Measurements from ENCODE around the gene ANK2. TPM values are rescaled to one million over a fixed set of nuclear protein-coding genes. Genes with fewer than 3 reads are reported as not detected.

ANK2 gene
- total and polyA plus RNA-seq, 4 donors: 0.32 to 2.2 (median 1.0) TPM

- no peaks in the 10 kb centered on the region for H3K36me3 ChIP-seq (ENCODE audit: control insufficient read depth in 4 of 4, insufficient read depth in 3 of 4, low read depth in 1 of 4, low read length in 3 of 4)
- H3K9ac ChIP-seq (ENCODE audit: low read depth in 1 of 2, low read length in 2 of 2): no peak overlapping the region
- no peak for TF ChIP-seq ZBTB33 (IDR thresholded peaks at IDR 0.05)
- no peak for TF ChIP-seq FOXA1 (IDR thresholded peaks at IDR 0.05)
- no peak for TF ChIP-seq GABPA (IDR thresholded peaks at IDR 0.05 in 1 of 2, conservative IDR thresholded peaks at IDR 0.05 in 1 of 2)
- no peak for TF ChIP-seq EGR1 (IDR thresholded peaks at IDR 0.05; ENCODE audit: low read depth in 2 of 2)
- TF ChIP-seq YY1 (IDR thresholded peaks at IDR 0.05): no peak
- TF ChIP-seq HNF4G (IDR thresholded peaks at IDR 0.05): no peak
- no peak for TF ChIP-seq HNF4A (conservative IDR thresholded peaks at IDR 0.05)
- TF ChIP-seq REST (IDR thresholded peaks at IDR 0.05): no peak
- TF ChIP-seq NR2F2 (IDR thresholded peaks at IDR 0.05): no peak
- TF ChIP-seq, protein P1, sequence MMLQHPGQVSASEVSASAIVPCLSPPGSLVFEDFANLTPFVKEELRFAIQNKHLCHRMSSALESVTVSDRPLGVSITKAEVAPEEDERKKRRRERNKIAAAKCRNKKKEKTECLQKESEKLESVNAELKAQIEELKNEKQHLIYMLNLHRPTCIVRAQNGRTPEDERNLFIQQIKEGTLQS (IDR thresholded peaks at IDR 0.05): no peak
- no peak for TF ChIP-seq JUND (IDR thresholded peaks at IDR 0.05)
- TF ChIP-seq, protein P2, sequence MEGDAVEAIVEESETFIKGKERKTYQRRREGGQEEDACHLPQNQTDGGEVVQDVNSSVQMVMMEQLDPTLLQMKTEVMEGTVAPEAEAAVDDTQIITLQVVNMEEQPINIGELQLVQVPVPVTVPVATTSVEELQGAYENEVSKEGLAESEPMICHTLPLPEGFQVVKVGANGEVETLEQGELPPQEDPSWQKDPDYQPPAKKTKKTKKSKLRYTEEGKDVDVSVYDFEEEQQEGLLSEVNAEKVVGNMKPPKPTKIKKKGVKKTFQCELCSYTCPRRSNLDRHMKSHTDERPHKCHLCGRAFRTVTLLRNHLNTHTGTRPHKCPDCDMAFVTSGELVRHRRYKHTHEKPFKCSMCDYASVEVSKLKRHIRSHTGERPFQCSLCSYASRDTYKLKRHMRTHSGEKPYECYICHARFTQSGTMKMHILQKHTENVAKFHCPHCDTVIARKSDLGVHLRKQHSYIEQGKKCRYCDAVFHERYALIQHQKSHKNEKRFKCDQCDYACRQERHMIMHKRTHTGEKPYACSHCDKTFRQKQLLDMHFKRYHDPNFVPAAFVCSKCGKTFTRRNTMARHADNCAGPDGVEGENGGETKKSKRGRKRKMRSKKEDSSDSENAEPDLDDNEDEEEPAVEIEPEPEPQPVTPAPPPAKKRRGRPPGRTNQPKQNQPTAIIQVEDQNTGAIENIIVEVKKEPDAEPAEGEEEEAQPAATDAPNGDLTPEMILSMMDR (IDR thresholded peaks at IDR 0.05; ENCODE audit: low read depth, low read length, missing input control): no peak
- TF ChIP-seq SP1 (IDR thresholded peaks at IDR 0.05): no peak
- TF ChIP-seq FOXA2 (IDR thresholded peaks at IDR 0.05): no peak
- no peak for TF ChIP-seq RAD21 (IDR thresholded peaks at IDR 0.05)
- TF ChIP-seq, protein P3, sequence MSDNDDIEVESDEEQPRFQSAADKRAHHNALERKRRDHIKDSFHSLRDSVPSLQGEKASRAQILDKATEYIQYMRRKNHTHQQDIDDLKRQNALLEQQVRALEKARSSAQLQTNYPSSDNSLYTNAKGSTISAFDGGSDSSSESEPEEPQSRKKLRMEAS (IDR thresholded peaks at IDR 0.05): no peak
- TF ChIP-seq RXRA (IDR thresholded peaks at IDR 0.05): no peak
- no peak for TF ChIP-seq TAF1 (conservative IDR thresholded peaks at IDR 0.05)
- no peak for DNase-seq (ENCODE audit: low spot score)
- no peaks in the 10 kb centered on the region for H3K4me1 ChIP-seq (ENCODE audit: control insufficient read depth in 4 of 4, insufficient read depth in 4 of 4, low read length in 3 of 4)
- H3K27me3 ChIP-seq (ENCODE audit: control insufficient read depth in 4 of 4, insufficient read depth in 4 of 4, low read length in 3 of 4): no peaks in the 10 kb centered on the region
- H3K4me3 ChIP-seq (ENCODE audit: low read depth in 1 of 3, low read length in 3 of 3): no peak overlapping the region
- peak overlapping the region; percentile 13 to 30 for H3K27ac ChIP-seq (ENCODE audit: low read depth in 1 of 2, low read length in 2 of 2)
- no peaks in the 10 kb centered on the region for H3K9me3 ChIP-seq (ENCODE audit: control insufficient read depth in 4 of 4, low read length in 3 of 4)
- 76% methylated on average over 9 of the region's 9 CpGs for WGBS
Measured at GRCh38 chr4:113293043-113293560, 243.6 kb downstream of the ANK2 start.

Data from liver (tissue), 9 donors.